Measurements from ENCODE around the gene TRPC4.
"Not testable (repeated sequence)": the region's sequence is repeated elsewhere in the genome, so short reads cannot be mapped to it uniquely, and the experiment has no call there.

Gene TRPC4

DNA sequence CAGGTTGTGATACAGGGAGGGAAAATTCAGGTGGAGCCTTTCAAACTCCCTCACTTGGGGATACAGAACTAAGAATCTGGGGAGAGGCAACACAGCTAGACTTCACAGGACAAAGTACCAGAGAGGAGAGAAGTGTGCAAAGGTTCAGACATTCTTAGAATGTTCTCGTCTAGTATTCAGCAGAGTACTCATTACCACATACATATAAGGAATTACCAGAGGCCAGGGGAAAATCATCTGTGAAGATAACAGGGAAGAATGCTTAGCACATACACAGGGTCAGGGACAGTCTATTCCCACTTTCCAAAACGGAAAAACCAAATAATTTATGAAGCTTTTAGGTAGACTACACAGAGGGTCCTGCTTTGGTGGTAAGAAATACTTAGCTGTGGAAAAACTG lies 58.1 kb downstream of the TRPC4 start:
- DNase-seq: no peak

DNA sequence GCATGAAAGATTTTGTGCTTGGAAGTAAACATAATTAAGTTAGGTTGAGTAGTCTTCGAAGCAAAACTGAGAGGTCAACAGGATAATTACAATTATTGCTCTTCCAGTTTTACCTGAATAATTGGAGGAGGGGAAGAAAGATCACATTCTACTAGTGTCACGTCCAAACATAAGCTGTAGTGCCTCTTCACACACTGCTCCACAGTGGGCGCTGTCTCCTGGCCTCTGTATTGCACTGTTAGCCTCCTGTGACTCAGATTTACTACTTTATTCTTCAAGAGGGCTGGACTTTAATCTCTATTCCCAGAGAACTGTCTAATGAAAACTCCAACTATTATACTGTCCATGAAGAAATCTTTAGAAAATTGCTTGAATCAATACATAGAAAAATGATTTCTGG lies 62.9 kb downstream of the TRPC4 start:
- no peak for DNase-seq

DNA sequence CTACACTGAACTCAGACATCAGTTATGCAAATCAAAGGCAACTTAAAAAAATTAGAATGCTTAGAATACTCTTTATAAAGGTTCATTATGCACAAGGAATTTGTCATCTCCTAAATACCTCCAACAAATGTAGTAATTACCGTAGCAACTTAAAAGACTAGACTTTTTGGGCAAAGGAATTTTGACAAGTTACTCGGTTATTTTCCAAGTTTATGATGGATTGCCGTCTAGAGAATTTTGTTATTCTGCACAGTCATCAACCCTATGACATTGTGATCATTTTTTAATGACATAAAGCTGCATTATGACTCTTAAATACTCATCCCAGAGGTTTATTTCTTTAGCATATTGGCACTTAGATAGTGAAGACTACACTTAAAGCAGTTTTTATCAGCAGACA lies 71.9 kb downstream of the TRPC4 start:
- DNase-seq: no peak

DNA sequence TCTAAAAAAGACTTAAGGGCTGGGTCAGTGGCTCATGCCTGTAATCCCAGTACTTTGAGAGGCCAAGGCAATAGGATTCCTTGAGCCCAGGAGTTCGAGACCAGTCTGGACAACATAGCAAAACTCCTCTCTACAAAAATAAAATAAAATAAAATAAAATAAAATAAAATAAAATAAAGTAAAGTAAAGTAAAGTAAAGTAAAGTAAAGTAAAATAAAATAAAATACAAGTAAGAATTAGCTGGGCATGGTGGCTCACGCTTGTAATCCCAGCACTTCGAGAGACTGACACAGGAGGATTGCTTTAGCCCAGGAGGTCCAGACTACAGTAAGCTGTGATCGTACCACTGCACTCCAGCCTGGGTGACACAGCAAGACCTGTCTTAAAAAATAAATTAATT lies 72.8 kb downstream of the TRPC4 start:
- DNase-seq: not testable (repeated sequence)

DNA sequence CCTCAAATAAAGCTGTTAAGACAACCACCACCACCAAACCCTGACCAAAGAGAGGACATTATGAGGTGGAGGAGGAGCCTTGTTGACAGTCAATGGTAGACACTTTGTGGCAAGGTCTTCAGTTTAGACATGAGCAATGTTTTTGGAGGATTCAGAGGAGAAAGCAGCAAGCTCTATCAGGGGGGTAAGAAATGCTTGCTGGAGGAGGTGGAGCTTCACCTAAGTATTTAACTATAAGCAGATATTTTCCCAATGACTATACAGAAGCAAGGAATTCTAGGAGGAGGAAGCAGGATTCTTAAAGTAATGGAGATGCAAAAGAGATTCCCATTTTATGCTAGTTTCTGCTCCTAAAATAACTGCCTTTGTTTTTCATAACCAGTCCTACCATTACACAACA lies 74.2 kb downstream of the TRPC4 start:
- DNase-seq: no peak

DNA sequence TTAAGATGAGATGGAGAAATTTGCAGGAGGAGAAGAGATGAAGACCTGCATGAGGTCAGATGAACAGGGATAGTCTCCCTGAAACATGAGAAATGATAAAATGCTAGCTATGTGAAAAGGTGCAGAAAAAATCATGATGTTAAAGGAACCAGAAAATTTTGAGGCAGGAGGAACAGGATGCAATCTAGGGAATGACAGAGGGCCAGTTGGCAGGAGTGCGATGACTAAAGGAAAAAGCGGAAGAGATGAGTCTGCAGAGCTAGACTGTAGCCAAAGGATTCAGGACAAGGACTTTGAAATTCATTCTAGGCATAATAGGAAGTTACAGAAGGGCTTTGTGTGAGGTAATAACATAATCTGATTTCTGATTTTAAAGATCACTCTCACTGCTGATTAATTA lies 77.9 kb downstream of the TRPC4 start:
- DNase-seq: no peak

DNA sequence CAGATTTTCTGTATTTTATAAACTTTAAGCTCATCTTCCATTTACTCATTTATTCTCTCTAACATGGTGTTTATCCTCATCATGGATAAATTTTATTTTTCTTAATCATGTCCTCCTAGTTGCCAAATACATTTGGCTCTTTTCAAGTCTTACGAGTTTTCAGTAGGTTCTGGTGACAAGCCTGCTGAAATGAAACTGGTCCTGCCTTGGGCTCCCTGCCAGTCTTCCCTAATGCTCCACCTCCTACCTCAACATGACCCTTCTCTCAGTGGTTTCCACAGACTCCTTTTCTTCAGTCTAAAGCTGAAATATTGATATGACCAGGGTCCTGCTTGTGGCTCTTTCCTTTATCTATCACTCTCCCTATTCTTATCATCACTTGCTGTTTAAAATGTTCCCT lies 81.2 kb downstream of the TRPC4 start:
- no peak for DNase-seq

DNA sequence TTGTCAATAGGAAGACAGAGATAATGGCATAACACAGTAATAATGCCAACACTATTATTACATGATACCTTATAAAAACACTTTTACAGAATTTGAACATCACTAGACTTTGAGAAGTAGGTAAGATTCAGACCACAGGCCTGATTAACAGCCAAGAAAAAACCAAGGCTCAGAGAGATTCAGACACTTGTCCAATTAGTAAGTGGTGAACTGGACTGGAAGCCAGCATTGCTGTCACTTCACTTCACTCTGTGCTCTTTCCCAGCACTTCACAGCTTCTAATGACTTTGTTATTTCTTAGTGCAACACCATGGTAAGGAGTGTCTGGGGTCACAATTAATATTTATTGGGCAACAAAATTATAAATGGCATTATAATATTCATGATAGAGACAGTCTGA lies 91.9 kb downstream of the TRPC4 start:
- DNase-seq: no peak

DNA sequence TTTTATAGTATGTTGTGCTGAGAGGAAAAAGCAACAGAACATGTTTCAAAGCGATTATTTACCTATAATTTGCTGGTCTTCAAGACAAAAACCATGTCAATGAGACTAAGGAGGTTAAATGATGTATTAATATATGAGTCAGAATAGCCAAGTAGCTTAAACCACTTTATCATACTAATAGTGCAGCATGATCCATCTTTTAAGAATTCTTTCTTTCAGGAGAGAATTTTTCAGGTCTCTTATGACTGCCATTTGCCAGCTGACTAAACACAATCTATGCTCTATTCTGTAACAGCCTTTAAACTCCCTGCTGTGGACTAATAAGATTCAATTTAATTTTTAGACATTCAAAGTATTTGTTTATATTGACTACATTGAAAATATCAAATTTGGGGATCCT lies 93.7 kb downstream of the TRPC4 start:
- DNase-seq: no peak

DNA sequence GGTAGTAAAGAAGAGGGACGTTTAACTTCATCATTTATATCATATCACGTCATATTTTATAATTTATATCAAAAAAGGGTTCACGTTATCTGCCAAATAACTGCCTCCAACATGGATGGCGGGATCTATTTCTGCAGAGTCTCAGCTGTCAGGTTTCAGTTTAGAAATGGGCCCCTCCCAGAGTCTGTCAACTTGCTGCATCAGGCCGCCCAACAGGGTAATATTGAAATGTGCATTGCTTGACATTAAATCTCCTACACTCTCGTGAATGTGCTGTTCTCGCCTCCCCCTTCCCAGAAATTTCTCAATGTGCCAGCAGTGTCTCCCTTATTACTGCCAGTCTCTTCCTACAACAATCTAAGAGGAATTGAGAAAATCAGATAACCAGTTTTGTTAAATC lies 96.9 kb downstream of the TRPC4 start:
- DNase-seq: no peak

DNA sequence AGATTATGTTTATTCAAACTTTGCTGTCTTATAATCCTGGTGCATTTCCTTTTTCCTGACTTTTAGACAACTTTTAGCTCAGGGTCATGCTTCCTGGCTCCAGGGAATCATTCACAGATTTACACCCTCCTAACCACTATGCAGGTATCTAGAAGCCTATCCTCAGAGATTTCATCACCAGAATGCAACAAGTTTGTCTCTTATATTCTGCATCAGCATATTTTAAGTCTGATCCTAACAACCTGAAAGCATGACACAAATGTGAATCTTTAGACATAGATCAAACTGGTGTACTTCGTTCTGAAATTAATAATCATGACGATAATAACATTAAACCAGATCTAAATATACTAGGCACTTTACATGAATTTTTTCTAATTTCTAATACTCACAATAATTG lies 100.0 kb downstream of the TRPC4 start:
- no peak for DNase-seq

DNA sequence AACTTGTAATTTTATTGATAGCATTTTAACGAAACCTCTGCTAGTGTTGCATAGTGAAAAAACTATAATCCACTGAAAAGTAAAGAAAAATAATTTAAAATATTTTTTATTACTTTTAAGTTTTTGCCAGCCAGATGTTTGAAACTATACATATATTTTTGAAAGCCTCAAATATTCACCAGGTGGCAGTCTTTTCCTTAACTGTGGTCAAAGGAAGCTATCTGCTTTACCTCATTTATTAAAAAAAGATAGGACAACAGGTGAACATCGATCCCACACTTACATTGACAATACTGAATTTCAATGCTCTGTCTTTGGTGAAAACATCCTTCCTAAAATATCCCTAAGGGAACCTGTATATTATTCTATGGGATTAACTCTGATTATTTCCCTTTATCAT lies 100.5 kb downstream of the TRPC4 start:
- DNase-seq: peak; percentile 0

DNA sequence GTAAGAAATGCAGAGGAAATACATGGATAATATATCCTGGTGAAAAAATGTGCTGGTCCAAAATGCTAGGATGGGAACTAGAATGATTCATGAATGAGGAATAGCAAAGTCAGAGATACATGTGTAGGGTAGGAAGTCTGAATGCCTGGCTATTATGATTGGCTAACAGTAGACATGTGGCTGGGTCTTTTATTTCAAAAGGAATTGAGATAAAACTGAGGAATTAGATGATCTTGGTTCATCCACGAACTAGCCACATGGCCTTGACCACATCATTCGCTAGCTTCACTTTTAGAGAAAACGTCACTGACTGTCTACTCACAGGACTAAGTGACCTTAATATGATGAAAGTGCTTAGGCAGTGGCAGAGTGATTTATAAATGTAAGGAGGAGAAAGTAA lies 103.1 kb downstream of the TRPC4 start:
- DNase-seq: no peak

DNA sequence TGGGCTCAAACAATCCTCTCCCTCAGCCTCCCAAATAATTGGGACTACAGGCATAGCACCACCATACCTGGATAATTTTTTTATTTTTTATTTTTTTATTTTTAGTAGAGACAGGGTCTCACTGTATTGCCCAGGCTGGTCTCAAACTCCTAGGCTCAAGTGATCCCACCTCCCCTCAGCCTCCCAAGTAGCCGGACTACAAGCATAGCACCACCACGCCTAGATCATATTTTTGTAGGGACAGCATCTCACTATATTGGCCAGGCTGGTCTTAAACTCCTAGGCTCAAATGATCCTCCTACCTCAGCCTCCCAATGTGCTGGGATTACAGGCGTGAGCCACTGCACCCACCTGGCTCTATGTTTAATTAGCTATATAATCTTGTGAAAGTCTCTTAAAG lies 114.2 kb downstream of the TRPC4 start:
- no peak for DNase-seq

DNA sequence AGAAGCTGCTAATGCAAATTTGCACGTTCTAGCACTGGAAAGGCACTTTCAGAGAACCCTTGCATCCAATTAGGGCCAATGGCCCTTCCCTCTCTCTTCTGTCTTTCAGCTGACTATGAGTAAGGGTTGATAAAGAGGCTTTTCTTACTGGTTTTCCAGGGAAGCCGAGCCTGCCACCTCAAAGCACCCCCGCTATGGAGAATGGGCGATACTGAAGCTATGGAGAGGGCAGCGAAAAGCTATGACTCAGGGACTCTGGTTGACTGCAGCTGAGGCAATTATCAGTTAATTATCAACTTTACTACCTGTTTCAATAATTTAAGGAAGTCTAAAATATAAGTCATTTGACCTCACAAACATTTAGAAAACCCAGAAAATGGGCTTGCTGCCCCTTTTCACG lies 115.8 kb downstream of the TRPC4 start:
- DNase-seq: no peak

DNA sequence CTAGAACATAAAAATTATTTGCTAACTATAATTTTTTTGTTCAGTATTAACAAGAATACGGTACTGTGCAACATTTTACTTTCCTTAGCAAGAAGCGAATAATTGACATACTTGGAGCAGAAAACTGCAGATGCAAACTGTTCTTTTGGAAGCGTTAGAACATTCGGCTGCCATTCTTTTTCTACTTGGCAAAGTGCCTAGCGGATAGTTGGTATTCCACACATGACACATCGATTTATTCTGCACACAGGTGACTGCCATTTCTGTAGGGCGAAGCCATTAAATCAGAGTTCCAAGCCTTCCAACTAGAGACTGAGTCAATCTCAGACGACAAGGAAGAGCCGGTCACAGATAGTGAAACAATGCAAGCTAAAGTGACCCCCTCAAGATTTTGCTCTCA lies 117.4 kb downstream of the TRPC4 start:
- no peak for DNase-seq

DNA sequence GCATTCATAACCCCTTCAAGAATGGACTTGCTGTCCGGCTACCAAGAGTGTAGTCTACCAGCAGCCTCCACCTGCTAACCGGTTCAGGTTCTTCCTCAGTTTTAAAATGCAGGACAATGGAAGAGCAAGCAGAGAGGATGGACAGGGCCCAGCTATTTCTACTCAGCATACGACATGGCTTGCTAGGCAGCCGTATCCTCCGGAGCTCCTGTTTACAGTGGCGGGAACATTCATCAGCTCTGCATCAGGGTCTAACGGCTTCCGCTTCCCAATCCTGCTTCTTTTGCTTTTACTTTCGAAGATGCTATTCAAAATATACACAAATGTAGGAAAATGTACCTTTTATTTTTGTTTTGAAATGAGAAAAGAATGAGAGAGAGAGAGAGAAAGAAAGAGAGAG lies 118.5 kb downstream of the TRPC4 start:
- DNase-seq: no peak

DNA sequence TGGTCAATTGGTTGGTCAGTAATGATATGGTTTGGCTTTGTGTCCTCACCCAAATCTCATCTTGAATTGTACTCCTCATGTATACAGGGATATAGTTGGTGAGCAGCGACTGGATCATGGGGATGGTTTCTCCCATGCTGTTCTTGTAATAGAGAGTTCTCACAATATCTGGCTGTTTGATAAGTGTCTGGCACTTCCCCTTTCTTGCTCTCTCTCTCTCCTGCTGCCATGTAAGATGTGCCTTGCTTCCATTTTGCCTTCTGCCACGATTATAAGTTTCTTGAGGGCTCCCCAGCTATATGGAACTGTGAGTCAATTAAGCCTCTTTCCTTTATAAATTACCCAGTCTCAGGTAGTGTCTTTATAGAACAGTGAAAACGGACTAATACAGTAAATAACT lies 120.7 kb downstream of the TRPC4 start:
- DNase-seq: no peak

DNA sequence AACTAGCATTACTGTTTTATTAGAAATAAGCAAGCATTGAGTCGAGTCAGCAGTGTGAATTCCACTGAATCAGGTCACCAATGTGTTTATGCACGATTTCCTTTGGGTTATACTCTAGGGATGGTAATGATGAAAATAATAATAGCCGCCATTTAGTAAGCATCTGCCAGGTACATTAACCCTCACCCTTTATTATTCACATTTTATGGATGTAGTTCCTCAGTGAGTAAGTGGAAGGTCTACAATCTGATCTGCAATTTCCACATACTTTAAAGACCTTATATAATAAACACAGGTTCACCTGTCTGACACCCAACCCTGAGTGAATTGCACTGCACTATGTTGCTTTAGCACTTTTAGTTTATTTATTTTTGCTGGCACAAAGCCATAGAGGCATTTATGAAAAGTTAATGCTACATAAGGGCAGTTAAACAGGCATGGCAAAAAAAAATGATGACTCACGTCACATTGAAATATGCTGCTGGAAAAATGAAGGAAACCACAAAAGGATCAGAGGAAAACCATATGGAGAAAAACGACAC lies 122.4 kb downstream of the TRPC4 start:
- peak; percentile 2 for DNase-seq

DNA sequence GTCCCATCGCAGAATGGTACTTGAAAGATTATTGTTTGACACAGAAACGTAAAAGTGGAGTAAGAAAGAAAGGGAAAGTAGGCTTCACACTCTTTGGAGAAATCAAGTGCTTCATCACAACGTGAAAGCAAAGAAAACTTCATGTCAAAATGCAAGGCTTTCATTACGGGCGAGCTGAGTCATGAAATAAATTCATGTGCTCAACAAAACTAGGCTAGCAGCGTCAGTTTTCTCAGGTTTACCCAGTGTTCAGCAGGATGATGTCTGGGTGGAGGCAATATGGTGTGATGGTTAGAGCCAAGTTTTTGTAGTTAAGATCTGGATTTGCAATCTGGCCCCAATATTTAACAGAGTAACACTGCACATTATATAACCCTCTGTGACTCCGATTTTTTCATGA lies 128.0 kb downstream of the TRPC4 start:
- DNase-seq: no peak

DNA sequence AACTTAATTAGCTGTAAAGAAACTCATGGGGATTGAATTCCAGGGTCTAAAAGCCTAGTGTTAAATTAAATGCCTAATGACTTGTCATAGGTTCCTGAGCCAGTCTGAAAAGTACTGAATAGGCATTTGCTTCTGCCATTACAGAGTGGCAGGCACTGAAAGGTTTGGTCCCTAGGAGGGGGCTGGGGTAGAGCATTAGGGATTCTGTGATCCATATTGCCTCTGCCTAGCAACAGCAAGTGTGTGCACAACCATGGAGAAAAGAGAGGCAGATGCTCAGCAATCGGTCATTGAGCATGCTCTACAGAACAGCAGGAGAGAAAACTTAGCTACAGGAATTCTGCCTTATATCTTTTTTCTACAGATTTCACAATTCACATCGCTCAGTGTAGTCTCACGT lies 133.5 kb downstream of the TRPC4 start:
- no peak for DNase-seq

DNA sequence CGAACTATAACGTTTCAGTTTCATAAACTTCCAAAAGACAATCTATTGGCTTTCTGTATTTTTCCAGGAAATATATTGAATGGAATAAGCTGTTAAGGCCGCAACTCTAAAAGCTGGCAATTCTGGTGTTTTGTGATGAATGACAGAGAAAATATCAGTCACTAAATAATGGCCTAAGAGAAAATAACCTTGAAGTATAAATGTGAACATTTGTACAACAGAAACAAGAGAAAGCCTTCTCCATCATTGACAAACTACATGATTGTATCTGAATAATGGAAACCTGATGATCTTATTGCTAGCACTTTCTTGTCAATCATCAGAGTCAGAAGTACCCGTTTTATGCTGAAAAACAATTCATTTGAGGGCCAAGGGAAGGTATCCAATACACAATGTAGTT lies 134.3 kb downstream of the TRPC4 start:
- DNase-seq: no peak

DNA sequence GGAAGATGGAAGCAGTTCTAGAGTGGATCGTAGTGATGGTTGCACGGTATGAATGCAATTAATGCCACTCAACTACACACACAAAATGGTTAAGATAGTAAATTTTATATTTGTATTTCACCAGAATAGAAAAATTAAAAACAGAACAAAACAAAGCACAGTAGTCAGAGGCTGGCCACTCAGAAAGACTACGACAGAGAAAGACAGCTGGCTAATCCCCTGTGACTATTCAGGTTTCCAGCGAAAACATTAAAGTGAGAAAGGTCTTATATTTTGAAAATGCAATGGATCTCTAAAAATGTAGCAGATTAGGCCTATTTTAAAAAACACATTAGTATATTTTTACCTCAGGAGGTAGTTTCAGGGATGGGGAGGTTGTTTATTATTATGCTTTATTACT lies 139.7 kb downstream of the TRPC4 start:
- DNase-seq: no peak

DNA sequence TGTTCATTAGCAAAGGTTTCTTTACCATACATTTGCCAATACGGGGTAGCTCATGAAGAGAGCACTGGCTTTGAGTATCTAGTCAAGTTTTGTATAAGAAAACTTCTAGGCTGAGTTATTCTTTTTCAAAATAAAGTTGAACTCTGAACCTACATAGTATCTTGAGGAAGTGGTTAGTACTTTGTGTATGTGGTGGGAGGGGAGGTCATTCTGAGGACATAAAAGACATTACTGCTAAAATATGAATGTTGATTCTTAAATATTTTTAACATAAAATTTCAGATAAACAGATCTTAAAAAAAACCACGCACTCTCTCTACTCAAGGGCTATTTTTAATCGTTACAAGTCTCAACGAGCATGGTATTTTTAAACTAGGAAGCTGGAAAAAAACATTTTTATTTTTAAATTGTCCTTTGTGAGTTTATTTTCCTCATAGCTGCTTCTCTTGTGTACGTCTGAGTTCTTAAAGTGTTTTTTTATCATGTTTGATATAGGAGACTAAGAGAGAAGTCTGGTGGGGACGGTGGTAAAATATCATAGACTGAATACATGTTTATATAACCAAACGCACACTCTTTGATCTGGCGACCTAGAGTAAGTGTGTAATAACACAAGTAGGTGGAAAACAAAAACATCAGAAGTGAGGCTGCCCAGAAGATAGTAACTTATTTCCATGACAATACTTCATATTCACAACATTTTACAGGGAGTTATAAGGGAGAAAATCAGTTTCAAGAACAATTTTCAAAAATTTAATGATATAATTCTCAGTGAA lies 153.0 kb downstream of the TRPC4 start:
- DNase-seq: no peak

DNA sequence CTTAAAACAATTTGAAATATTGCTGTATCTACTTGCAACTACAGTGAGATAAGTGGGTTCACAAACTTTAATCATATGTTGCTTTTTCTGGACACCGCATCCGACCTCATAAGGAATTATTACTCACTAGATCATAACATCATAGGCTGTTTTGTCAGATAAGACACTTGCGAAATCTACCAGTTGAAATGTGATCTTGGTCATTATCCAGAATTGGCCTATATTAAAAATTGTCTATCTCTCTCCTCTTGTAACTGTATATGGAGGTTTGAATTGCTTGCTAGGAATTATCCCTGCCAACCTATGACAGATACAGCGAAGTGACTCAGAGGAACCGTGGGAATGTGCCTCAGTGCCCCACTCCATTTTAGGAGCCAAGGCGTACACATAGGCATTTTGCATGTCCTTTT lies 154.0 kb downstream of the TRPC4 start:
- DNase-seq: no peak
